ENCODE data around the gene ASTN2.

Gene ASTN2

DNA sequence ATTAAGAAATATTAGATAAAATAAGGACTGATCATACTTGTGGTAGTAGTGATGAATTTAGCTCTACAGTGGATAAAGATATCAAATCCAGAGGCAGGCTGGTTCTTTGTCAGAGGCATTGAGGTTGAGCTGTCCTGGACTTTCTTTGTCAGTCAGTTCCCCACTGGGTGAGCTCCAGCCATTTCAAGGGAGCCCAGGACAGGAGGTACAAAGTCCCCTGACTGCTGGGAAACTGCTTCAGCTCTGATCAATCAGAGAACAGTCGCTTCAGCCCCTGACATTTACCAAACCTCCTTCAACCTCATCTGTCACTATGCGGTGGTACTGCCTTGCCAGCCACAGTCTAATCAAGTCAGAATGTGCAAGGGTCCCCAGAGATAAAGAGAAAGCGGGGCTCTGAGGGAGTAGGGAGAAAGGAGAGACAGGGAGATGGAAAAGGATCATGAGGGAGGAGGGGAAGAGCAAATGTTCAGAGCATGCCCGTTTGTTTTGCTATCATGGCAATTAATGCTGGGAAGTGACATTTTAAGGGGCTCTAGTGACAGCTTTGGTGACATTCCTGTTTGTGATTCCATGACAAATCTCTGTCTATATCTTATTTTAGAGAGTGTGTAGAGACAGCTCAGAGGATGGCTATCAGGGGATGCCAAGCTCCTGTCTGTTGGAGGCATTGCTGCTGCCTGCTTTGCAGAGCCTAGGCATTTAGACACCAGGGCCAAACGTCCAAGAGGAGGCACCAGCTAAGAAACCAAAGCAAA lies 223.2 kb downstream of the ASTN2 start:
- no peak for DNase-seq (ENCODE audit: extremely low spot score, insufficient read length, low read depth)
- FAIRE-seq = no peak

DNA sequence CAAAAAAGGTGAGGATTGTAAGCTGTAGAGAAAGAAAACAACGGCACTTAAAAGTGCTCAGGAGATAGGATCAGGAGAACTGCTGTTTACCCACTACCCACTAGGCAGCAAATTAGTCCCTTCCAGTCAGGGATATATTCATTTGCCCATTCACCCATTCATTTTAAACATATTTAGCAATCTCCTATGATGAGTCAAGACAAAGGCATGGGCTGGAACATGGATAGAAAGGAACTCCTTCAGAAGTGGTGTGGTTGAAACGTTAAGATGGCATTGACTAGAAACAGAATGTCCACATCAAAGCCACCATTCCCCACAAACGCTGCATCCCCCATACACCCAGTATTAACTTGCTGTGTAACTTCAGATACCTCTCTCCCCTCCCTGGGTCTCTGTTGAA lies 225.7 kb downstream of the ASTN2 start:
- DNase-seq (ENCODE audit: extremely low spot score, insufficient read length, low read depth) (no peak), FAIRE-seq (no peak)

DNA sequence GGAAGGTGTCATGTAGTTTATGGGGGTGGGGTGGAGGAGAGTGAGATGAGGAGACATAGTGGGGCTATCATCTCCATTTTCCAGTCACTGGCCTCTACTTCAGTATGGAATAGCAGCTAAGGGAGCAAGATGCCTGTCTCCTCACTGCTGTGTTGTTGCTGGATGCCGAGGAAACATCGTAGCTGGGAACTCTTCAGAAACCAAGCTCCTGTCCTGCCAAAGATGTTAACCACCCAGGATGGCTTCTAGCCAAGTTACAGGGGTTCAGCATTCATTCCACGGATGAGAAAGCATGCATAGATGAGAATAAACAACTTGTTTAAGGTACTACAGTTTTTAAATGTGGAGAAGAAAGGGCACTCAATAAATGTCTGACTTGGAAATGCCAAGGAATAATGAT lies 226.5 kb downstream of the ASTN2 start:
- DNase-seq (ENCODE audit: extremely low spot score, insufficient read length, low read depth) (no peak), FAIRE-seq (no peak)

DNA sequence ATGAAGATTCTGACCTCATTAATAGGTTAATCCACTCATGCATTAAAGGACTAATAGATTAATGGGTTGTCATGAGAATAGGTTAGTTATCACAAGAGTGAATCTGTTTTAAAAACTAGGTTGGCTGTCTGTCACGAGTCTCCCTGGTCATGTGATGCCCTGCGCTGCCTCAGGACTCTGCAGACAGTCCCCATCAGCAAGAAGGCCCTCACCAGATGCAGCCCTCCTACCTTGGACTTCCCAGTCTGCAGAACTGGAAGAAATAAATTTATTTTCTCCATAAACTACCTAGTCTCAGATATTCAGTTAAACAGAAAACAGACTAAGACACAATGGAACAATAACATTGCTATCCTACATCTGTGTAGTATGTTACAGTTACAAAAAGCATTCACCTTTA lies 227.4 kb downstream of the ASTN2 start:
- DNase-seq (ENCODE audit: extremely low spot score, insufficient read length, low read depth) (no peak), FAIRE-seq (no peak)

DNA sequence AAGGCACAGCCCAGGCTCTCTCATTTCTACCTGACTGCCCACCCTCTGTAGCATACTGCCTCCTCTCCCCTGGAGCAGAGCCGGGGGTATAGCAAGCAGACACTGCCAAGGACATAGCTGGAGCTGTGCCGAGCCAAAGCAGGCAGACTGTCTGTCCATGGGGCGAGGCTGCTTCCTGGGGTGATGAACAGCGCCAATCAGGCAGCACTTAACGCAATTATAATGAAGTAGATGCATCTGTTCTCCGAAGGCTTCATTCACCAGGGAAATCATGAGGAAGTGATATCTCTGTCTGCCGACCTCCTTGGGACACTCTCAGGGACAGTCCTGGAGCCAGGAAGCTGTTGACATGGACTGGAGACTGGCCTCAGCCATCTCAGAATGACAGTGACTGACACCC lies 230.7 kb downstream of the ASTN2 start:
- no peak for DNase-seq (ENCODE audit: extremely low spot score, insufficient read length, low read depth)
- no peak for FAIRE-seq

DNA sequence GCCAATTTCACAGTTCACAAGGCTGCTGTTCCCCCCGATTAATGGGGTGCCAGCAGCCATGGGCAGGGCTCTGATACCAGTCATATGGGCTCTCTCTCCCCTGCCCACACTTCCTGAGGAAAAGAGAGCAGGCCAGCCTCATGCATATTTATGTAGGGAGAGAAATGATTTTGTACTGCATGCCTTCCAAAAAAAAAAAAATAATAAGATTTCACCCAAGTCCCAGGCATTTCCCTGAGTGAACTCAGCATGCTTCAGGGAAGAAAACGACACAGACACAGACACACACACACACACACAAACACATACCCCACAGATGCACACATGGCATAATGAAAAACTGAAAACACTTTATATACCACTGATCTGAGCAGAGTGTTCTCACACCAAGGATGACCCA lies 232.8 kb downstream of the ASTN2 start:
- FAIRE-seq = no peak
- no peak for DNase-seq (ENCODE audit: extremely low spot score, insufficient read length, low read depth)

DNA sequence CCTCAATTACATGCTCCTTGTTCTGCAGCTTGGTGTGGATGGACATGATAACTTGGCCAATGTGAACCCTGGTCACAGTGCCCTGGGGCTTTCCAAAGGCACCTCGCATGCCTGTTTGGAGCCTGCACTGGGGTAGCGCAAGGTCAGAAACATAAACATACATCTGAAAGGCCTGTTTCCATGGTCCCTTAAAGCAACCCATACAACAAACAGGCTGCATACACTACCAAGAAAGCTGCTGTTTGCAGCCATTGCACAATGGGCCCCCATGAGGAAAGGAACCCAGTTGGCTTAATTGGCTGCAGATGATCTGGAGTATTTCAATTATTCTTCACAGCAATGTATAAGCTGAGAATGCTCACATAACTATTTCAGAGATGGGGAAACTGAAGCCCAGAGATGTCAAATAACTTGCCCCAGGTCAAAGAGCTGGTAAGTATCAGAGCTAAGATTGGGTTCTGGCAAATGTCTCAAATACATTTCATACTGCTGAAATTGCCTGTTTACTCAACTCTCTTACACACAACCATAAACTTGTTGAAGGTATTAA lies 233.9 kb downstream of the ASTN2 start:
- DNase-seq (ENCODE audit: extremely low spot score, insufficient read length, low read depth) = no peak
- no peak for FAIRE-seq

DNA sequence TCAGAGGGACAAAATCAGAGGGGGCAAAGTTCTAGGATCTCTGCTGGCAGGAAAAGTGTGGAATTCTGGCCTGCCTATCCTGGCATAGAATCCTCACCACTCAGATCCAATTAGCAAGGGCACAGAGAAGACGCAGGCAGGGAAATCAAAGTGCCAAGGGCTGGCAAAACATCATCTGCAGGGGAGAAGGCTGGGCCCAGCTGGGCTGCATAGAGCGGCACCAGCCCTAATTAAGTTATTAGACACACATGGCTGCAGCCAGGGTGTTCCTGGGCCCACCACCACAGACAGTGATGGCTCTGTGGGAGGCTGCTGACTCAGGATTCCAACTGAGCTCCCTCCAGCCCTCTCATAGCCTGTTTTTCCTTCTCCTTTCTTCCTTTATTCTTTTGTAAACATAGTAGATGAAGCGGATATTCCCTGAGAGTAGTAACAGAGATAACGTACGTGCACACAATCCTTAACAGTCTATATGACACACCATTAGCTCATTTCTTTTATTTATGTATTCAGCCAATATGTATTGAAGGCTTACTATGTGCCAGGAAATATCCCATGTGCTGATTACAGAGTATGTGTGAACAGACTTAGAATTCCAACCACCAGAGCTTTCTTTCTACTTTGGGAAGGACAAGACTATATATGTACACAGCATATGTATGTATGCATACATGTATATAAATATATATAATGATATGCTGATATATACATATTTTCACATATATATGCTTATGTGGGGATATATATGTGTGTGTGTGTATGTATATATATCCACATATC lies 236.1 kb downstream of the ASTN2 start:
- no peak for FAIRE-seq
- no peak for DNase-seq (ENCODE audit: extremely low spot score, insufficient read length, low read depth)

DNA sequence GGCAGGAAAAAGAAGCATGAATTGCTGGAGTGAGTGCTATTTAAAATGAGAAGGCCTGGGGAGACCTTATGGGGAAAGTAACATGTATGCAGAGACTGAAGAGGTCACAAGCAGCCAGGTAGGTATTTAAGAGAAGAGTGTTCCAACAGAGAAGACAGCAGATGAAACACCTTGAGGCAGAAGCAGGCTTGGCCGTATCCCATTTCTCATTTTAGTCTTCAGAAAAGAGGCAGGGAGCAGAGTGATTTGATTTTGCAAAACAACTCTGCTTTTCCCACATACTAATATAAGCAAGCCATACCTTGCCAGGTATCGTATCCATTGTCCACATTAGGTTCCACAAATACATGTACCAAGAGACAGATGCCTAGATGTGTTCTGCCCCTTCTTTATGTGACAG lies 244.3 kb downstream of the ASTN2 start:
- DNase-seq (ENCODE audit: extremely low spot score, insufficient read length, low read depth) = no peak
- no peak for FAIRE-seq

DNA sequence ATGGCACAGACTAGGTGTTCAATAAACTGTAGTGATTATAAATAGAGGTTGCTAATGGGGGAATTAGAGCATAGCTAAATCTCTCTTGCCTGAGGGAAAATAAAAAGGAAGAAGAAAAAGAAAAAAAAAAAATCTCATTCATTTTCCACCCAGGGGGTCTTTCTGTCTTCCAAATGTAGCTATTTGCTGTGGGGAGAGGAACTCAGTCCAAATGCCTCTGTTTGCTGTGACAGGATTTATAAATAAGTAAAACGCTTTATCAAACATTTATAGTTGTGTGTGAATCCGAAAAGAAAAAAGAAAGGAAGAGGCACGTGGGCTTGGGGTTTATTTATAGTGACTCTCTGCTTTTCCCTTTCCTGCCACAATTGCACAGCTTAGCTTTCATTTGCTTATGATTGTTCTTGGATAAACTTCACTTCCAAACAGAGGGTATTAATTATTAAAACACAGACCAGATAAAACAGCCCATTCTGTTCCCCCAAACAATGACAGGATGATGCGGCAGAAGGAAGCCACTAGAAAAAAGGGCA lies 245.7 kb downstream of the ASTN2 start:
- FAIRE-seq (no peak), DNase-seq (ENCODE audit: extremely low spot score, insufficient read length, low read depth) (no peak)

DNA sequence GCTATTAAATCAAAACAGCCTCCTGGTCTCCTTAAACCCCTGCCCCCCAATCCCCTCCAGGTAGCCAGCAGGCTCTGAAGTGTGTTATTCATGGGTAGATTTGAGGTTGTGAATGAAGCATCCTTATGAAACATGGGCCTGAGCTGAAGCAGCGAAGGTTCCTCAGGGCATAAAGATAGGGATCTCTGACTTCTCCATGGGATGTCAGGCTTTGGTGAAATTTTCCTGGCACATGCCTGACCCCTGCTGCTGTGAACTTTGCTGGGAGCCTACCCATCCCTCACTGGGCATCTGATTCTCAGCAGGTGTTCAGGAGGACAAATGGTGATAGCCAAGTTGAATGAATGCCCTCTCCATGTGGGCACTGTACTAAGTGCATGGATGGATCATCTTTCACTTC lies 250.3 kb downstream of the ASTN2 start:
- FAIRE-seq (no peak), DNase-seq (ENCODE audit: extremely low spot score, insufficient read length, low read depth) (no peak)

DNA sequence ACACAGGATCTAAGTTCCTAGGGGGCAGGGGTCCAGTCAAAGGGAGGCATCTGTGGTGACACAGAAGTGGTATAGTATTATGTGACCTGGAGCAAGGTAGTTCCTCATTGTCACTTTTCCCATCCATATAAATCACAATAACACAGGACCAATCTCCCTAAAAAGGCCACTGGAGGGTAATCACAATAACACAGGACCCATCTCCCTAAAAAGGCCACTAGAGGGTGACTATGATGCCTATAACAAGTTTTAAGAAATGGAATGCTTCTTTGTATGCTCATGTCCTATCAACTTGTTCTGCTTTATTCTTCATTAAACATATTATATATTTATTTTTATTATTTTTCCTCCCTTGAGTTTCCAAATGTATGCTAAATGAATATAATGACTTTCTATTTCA lies 254.6 kb downstream of the ASTN2 start:
- DNase-seq (ENCODE audit: extremely low spot score, insufficient read length, low read depth) (no peak), FAIRE-seq (no peak)

DNA sequence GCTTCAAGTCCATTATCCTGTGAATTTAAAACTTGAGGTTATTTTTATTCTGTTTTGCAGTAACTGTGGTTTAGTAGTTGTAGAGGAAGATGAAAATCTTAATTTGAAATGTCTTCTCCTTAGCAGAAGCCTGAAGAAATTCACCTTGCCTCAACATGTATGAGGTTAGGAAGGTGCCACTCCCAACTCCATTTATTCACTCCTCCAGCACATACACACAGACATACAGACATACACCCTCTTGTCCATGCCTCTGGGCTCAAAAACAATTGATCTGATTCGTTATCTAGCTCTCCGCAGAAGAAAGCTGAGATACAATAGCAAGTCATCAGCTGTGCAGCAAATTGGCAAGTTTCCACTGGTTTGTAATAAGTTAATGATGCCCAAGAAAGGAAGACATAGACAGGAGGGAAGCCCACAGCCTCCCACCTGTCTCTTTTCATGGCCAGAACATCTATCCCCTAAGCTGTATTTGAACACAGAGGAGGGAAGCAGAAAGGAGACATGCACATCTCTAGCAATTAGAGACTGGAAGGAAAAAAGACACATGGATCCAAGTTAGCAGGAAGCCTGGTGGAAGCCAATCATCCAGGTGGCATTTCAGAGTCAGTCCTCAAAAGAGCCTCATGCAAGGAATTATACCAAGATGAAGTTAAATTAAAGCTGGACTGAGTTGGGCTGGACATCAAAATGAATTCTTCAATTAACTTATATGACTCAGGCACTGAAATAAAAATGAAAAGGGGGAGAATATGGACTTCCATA lies 257.9 kb downstream of the ASTN2 start:
- DNase-seq (ENCODE audit: extremely low spot score, insufficient read length, low read depth) (no peak), FAIRE-seq (no peak)

DNA sequence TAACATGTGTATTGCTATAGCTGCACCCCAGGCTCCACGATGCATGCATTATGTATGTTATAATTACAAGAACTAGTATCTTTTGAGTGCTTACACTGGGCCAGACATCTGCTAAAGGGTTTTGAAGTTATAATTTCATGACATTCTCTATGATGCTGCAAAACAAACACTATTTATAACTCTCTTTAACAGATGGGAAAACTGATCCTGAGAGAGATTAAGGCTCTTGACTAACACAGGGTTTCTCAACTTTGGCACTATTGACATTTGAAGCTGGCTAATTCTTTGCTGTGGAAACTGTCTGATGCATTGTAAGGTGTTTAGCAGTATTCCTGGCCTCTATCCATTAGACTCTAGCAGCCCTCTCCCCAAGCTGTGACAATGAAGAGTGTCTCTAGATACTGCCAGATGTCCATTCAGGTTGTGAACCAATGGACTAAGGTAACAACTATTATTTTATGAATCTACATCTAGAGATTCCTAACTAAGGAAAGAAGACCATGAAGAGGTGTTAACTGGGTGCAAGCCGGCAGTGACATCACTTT lies 258.6 kb downstream of the ASTN2 start:
- DNase-seq (ENCODE audit: extremely low spot score, insufficient read length, low read depth) = no peak
- no peak for FAIRE-seq

DNA sequence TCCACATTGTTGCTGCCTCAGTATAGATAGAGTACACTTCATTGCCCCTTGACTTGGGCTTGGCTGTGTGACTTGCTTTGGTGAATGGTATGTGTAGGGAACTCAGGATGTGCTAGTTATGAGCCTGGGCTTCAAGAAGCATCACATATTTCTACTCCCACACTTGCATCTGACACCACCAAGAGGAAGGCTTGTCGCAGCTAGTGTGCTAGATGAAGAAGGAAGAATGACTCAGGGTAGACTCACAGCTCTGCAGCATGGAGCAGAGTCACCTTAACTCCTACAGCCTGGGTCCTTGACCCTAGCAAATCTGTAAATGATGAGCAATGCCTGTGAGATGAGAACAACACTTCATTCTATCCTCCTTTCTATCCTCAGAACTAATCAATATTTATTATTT lies 261.8 kb downstream of the ASTN2 start:
- FAIRE-seq (no peak), DNase-seq (ENCODE audit: extremely low spot score, insufficient read length, low read depth) (no peak)

DNA sequence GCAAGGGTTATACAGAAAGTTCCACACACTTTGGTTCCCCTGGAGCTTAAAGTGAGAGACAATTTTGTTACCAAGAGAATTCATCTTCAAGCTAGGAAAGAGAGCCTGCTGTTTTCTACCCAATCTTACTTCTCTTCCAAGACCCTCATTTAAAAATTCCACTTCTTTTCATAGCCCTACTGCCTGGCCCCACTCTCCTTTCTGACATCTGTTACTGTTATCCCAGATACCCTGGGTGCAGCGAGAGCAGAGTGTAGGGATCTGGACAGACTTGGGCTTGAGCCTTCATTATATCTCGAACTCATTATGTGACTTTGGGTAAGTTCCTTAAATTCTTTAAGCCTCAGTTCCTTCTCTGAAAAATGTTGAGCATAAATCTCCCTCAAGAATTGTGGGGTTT lies 263.1 kb downstream of the ASTN2 start:
- FAIRE-seq (no peak), DNase-seq (ENCODE audit: extremely low spot score, insufficient read length, low read depth) (no peak)

DNA sequence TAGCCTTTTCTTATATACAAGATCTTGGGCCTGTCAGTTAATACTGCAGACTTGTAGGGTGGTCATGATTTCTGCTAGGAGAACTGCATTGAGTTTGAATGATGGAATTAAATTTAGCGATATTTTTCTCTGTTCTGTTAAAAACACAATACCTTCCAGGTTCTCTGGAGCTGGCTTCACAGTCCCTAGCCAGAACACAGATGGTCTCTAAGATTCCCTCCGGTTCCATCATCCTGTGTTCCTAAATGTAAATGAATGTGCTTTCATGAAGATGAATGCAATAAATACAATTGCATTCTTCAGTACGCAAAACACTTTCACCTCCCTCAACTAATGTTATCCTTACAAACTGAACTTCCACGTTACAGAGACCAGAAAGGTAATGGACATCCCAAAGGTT lies 264.9 kb downstream of the ASTN2 start:
- DNase-seq (ENCODE audit: extremely low spot score, insufficient read length, low read depth) (no peak), FAIRE-seq (no peak)

DNA sequence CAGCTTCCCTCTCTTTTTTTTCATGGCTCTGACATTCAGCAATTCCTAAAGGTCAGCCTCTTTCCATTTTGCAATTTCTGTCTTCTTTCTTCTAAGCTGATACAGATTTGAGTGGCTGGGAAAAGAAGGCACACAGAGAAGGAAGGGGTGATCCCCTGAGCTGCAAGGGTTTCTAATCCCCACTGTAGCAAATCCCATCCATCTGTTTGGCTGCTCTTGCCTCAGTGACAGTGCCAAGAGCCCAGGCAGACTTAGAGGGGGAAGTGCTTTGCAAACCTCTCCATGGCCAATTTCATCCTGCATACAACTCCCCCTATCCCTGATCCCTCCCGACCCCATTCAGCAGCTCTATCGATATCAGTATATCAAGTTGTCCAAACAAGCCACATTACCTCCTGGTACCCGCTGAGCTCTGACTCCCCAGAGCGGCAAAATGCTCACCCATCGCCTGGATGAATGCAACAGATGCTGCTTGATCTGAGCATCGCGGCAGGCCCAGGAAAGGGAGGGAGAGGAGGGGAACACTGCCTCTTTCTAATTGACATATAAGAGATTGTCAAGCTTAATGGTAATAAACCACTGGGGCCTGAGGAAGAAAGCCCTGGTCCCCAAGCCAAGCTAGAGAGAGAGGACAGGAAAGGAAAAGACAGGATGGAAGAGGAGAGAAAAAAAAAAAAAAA lies 268.9 kb downstream of the ASTN2 start:
- no peak for FAIRE-seq
- no peak for DNase-seq (ENCODE audit: extremely low spot score, insufficient read length, low read depth)

DNA sequence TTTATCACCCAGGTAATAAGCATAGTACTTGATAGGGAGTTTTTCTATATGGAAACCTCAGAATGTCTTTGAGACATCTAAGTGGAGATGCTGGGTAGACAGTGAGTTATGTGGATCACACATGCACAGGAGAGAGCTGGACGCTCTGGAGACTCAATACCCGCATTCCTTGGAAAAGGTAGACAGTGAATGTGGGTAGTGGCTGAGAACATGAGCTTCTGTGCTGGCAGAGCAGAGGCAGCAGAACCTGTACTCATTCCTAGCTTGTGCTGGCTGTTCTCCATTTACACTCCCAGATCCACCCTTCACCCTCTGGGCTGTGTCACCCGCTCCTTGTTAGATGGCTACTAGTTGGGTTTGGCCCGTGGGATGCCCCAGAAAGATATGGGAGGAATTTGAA lies 269.8 kb downstream of the ASTN2 start:
- no peak for FAIRE-seq
- DNase-seq (ENCODE audit: extremely low spot score, insufficient read length, low read depth) = no peak

DNA sequence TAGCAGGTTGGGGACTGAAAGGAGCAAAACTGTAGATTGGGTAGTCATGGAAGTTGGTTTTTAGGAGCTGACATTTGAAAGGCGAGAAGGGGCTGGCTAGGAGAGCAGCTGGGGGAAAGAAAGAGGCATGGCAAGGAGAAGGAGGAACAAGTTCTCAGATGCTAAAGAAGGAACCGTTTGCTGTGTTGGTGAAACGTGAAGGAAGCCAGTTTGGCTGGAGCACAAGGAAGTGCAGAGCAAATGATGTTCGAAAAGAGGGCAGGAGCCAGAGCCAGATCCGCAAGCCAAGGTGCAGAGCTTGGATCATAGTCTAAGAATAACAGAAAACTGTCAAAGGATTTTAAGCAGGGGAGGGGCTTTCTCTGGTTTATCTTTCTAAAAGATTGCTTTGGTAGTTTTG lies 276.6 kb downstream of the ASTN2 start:
- DNase-seq (ENCODE audit: extremely low spot score, insufficient read length, low read depth) = no peak
- FAIRE-seq = no peak

All from GM18507 (cell line).